ENCODE data around the gene JARID2.

The JARID2 gene

DNA sequence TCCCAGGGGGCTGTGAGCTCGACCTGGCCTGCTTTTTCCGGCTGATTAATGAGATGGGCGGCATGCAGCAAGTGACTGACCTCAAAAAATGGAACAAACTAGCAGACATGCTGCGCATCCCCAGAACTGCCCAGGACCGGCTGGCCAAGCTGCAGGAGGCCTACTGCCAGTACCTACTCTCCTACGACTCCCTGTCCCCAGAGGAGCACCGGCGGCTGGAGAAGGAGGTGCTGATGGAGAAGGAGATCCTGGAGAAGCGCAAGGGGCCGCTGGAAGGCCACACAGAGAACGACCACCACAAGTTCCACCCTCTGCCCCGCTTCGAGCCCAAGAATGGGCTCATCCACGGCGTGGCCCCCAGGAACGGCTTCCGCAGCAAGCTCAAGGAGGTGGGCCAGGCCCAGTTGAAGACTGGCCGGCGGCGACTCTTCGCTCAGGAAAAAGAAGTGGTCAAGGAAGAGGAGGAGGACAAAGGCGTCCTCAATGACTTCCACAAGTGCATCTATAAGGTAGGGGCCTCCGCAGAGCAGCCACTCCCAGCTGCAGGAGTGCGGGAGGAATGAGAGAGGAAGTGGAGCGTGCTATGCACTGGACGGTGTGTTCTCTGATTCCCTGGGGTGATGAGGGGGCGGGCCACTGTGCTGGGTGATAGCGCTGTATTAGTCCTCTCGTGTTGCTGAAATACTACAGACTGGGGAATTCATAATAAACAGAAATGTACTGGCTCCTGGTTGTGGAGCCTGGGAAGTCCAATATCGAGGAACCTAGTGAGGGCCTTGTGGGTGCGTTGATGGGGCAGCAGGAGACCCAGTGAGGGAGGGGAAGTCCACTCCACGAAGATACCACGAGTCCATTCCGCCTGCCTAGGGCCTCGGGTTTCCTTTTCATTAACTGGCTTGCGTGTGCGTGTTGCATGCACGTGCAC lies 255.3 kb downstream of the JARID2 start:
- DNase-seq, result no peak

DNA sequence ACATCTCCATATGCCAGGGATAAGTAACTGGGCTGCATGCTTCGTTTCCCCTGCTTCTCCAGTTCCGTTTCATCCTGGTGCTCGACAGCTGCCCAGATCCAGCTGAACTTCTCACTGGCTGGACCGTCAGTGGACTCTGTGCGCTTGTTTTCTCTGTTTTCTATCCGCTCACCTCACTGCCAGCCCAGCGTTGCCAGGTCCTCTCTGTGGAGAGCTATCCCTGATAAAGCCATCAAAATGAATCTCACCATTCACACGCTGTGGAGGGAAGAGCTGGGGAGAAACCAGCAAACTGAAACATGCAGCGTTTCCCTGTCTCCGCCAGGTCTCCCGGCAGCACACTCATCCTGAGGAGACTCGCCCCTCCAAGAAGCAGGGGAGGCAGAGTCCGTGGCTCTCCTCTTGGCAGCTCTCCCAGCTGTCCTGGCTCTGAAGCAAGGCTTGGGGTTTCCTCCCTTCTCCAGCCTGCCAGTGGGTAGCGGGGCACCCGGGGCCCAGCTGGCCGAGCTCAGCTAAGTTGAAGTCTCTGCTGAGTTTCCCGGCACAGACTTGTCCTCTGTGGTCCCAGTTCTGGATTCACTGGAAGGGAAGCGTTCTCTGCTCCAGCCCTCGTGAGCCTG lies 256.1 kb downstream of the JARID2 start:
- no peak for DNase-seq

DNA sequence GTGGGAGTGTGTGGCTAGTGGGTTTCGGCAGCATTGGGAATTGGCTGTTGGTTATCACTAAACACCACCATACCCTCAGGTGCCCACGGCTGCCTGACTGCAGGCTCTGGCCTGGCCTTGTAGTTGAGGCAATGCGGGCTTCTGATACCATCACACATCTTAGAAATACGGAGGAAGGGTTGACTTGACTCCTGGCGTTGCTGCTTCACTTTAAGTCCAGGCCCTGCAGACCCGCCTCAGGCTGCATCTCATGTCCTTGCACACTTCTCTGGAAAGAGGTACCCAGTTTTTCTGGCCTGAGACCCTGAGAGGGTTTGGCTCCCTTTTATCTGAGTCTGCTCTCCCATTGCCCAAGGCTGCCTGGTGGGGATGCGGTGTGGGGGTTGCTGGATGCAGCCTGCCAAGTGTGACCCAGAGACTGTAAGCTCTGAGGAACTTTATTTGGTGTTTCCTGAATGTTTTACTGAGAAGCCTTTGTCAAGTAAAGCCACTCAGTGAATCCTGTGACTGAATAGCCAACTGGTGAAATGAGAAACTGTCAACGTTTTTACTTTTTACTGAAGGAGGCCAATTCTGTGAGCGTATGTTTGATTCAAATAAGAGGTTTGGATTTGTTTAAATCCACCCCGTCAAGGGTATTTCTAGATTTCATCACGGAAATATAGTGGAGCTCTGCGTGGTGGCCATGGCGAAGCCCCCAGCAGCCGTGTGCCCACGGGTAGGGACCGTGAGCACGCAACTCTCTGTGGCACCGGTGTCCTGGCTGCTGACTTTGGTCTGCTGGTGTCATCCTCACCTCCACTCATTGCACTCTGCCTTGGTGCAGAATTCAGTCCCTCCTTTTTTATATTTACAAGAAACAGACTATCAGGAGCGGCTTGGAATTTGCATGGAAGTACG lies 256.8 kb downstream of the JARID2 start:
- DNase-seq, result no peak

DNA sequence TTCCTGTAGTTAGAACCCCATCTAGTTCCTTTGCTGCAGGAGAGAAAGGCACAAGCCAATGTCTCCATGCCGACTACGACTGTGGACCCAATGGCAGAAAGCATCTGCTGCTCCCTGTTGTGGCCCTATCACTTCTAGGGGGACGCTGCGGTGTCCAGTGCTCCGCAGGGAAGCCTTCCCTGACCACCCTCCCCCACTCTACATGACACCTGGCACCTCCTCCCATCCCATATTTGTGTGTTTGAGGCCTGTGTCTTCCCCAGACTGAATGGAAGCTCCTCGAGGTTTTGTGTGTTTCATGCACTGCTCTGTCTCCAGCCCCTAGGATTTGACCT lies 257.4 kb downstream of the JARID2 start:
- DNase-seq, result no peak

DNA sequence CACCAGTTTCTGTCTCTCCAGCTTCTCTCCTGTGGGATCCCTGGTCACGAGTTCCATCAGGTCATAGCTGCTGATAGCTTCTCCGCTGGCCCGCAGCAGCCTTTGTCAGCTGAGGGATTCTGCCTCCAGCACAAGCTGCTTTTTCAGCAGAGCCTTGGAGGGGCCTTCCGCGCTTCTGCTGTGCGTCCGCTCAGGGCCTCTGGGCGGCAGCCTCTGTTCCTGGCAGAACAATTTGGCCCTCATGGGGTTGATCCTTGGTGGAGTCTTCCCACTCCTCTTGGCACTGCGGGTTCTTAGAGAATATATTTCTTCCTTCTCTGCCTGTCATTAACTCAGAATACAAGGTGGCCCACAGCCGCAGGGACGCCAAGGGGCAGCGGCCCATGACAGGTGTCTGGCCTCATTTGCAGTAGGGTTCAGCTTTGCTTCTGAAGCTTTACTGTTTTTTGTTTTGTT lies 258.2 kb downstream of the JARID2 start:
- no peak for DNase-seq

DNA sequence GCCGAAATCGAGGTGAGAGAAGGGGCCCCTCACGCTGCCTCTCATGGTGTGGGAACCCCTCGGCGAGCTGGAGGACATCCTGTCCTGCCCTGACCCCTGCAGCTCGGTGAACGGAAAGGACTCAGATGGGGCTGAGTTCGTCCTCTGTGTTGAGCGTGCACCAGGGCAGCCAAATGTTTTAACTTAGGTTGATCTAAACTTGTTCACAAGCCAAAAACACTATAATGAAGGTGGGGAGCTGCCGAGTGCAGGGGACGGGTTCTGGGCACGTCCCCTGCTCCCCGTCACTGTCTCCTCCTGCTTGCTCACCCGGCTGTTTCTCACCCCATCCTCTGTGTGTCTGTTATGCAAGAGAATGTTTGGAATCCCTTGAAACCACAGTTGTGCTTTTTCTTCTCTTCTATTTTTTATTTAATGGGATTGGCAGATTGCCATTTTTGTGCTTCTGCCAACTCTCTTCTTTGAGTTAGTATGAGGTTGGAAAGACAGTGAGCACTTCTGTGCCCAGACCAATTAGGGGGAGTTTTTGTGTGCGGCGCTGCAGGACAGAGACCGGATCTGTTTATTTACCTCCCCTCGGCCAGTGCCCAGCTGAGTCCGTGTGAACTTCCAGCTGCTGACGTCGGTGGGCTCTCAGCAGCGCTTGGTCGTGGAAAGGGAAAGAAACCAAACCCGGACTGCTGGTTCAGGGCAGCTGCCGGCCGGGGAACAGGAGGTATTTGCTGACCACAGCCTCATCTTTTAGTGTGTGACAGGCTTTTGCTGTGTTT lies 258.9 kb downstream of the JARID2 start:
- peak; percentile 15 for DNase-seq

DNA sequence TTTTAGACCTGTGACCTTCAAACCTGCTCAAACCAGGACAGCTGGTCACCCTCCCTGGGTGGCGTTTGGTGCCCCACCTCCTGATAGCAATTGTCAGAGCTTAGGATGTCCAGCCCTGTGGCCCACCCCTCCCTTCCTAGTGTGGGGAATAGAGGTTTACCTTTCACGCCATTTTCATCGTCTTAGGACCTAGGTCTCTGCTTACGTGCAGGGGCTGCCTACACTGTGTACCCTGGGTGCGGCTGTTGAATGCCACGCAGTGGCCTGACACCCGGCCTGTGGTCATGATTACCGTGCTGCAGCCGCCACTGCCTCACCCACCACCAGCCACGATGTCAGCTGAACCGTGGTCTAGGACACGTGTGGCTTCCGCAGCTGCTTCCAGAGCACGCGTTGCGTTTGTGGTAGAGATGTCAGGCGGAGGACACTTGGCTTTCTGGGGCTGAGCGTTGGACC lies 259.6 kb downstream of the JARID2 start:
- DNase-seq, result no peak

DNA sequence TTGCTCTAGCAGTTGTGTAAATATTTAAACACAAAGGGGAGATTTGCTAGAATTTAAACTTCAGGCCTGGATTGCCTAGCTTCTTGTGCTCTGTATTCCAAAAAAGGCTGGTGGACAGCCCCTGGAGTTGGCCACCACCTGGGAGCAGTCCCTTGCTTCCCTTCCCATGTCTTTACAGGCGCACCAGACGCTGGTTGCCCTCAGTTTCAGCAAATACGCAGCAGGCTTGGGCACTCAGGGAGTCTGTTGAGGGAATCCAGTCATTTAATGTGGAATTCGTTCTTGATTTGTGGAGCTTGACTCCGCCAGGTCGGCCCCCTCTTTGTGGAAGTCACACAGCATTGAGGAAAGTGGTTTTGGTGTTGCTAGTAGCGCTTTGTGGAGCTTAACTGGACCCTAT lies 260.2 kb downstream of the JARID2 start:
- no peak for DNase-seq

DNA sequence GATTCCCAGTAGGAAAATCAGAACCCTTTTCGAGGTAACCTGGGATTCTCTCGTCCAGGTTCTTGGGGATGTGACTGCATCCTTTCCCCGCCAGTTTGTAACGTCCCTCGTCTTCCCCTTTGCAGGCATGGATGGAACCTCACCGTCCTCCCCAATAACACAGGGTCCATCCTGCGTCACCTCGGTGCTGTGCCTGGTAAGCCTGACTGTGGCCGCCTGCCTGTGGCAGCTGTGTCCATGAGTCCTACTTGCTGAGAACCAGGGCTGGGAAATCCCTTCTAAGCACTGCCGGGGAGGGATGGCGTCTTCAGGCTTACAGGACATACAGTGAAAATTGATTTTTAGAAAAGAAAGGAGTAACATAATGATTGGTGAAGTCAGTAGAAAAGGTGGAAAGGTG lies 261.4 kb downstream of the JARID2 start:
- no peak for DNase-seq

DNA sequence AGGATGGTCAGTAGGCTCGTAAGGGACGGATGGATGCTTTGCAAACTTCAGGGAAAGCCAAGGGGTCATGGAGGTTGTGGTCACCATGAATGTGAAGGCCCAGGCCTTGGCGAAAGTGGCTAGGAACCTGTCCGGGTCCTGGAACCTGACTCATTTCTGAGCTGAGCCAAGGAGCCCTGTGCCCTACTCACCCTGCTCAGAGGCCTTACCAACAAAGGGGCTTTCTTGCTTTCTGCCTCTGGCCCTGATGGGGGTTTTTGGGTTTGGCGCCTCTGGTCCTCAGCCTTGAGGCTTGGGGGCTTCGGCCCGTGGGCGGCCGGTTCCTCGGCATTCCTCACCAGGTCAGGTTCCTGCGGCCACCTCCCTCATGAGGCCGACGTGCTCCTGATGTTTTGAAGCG lies 261.9 kb downstream of the JARID2 start:
- no peak for DNase-seq

DNA sequence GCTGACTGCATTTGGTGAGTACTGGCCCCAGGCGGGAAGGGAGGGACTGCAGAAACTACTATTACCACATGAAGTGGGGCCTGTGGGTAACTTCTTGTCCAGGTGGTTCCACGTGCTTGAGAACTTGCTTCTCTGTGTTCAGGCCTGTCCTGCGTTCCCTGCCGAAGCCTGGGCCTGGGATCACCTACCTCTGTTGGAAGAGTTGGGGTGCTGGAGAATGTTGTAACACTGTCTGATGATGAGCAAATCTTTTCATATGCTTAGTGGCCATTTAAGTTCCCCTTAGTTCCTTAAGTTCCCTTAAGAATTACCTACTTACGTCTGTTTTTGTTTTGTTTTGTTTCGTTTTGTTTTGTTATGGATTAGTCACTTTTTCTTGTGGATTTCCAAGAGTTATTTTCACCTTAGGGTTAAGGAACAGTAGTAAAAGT lies 262.6 kb downstream of the JARID2 start:
- no peak for DNase-seq

DNA sequence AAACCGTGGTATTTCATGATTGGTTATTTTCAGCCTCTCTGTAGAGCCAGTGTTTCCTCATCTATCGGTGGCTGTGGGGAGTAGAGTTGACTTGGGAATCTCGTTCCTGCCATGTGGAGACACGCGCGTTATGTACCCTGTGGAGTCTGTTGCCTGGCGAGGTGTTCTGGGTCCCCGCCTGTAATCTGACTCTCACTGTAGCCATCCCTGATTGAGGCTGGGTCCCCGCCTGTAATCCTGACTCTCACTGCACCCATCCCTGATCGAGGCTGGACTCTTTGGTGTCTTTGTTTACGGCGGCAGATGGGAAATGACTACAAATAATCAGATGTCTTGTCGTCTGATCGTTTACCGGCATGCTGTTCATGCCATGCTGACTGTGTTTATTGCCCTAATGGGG lies 263.1 kb downstream of the JARID2 start:
- no peak for DNase-seq

DNA sequence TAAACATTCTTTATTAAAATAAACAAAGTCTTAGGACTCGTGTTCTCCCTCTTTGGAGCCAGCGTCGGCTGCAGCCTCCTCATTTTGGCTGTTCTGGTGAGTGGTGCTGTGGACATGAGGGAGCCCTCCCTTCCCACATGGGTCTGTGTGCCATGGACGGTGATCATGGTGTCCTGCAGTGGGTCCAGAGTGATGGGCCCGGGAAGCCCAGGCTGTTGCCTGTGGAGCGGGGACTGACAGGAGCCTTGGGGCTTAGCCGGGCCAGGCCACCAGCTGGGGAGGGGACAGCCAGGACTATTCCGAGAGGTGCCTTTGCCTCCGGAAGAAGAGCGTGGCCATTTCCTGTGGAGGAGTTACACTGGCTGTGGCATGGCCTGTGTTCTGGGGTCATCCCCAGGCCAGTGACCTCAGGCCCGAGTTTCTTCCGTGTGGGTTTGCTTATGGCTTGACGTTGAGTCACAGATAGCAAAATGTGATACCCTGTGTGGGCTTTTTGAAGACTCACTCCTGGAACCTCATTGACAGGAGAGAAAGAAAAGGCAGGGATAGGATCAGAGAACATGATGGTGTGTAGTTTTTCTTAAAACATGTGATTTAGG lies 263.6 kb downstream of the JARID2 start:
- no peak for DNase-seq

DNA sequence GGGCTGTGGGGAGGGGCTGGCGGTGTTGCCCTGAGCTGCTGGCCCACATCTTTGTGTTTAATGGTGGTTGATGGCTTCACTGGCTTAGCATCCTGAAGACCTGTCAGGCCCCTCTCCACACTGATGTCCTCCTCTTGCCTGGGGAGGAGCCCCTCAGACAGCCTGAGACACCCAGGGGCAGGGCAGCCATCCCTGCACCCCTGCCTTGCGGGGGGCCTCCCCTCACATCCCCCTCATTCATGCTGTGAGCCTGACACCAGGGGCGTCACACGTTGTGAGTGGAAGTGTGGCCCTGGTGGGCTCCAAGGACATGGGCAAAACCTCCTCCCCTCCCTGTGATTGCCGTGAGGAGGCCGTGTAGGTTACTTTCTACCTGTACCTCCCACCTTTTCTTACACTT lies 264.3 kb downstream of the JARID2 start:
- DNase-seq, result no peak

DNA sequence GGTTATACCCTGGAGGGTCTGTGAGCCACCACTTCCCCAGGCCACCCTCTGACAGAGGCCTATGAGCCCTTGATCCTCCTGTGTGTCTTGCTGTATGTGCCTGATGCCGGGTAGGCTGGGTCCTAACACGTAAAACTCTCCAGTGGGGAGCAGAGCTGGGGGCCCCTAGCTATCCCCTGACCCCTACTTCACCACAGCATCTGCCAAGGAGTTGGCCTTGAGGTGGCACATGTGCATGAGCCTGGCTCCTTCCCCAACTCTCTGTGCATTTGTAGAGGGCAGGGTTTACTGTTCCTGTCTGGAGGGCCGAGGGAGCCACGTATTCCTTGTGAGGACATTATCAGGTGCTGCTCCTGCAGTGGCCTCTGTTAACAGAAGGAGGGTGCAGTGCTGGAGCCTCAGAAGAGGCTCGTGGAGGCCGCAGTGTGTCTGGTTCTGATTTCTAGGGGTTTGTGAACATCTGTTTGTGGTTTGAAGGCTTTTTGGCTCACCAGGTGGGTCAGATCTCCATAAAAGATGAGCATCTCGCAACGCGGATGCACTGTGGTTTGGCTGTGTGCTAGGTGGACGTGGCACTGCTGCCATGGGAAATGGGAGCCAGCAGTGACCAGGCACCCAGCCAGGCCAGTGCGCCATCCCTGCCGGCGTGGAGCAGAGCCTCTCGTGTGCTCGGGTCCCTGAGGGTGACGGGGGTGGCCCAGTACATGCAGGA lies 264.8 kb downstream of the JARID2 start:
- DNase-seq, result no peak

DNA sequence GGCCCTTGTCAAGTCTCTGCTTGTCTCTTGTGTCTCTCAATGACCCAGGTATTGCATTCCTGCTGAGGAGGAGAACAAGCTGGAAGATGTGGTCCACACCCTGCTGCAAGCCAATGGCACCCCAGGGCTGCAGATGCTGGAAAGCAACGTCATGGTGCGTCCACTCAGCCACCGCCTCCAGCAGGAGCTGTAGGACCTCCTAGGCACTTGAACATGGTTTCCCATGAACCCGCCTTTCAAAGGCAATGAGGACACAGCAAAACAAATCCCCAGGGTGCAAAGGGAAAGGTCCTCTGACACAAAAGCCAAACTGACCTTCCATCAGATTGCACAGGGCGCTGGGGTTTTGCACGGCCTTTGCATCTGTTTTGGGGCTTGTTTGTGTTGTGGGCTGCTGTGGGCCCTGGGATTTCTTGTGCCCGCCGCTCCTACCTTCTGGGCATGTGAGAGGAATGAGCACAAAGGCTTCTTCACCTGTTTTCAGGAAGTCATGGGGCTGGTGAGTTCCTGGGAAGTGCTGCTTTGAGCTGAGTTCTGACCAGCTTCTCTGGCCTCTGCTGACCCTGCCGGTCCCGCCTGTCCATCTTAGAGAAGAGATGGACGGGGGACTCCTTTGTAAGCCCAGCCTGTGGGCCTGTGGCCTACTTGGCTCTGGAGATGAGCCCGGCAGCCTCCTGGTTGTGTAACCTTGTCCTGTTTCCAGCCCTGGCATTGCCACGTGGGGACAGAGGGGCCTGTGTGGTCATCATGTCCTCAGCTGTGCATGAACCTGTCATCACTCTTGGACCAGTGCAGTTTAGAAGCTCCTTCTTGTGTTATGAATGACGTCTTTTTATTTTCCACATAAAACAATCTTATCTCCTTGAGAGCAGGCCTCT lies 265.6 kb downstream of the JARID2 start:
- DNase-seq, result no peak

DNA sequence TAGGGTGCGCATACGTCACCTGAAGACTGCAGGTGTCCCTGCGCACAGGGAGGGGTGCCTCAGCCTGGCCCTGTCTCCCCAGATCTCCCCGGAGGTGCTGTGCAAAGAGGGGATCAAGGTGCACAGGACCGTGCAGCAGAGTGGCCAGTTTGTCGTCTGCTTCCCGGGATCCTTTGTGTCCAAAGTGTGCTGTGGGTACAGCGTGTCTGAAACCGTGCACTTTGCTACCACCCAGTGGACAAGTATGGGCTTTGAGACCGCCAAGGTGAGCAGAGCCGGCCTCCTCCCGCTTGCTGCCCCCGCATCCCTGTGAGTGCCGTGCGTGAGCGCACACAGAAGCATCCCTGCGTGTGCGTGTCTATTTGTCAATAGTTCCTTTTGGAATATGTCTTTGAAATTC lies 266.3 kb downstream of the JARID2 start:
- no peak for DNase-seq

DNA sequence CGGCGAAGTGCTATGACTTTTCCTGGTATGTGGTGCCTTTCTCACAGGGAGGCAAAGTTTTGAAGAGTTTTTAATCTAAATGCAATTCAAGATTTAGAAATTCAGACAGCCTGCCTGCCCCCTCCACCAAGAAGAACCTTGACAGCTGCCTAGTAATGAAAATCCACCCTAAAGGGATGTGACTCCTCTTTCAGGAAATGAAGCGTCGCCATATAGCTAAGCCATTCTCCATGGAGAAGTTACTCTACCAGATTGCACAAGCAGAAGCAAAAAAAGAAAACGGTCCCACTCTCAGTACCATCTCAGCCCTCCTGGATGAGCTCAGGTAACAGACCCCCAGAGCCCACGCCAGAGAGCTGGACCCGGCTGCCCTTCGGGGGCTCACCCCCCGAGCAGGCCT lies 266.9 kb downstream of the JARID2 start:
- DNase-seq, result no peak

DNA sequence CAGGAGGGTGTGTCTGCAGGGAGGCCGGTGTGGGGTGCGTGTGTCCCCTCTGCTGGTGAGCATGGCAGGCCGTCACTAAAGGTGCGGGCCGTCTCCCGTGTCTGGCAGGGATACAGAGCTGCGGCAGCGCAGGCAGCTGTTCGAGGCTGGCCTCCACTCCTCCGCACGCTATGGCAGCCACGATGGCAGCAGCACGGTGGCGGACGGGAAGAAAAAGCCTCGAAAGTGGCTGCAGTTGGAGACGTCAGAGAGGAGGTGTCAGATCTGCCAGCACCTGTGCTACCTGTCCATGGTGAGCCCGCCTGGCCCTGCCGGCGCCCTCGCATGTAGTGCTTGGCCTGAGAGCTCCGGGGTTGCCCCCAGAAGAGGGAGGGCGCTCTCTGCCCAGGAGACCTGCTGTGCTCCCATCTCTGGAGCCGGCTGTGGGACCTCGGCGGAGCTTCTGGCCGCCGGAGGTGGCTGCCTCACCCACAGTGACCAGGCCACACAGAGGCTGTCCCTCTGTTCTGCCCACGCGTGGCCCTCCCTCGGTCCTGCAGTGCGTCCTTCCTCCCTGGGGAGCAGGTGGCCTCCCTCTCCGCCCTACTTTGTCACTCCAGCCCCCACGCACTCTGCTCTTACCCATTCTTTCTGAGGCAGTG lies 267.4 kb downstream of the JARID2 start:
- no peak for DNase-seq

Measured in NCI-H774 (cell line).